HG03521 (cell line): Measurements from ENCODE around the gene GBGT1.
"Not testable (repeated sequence)": the region's sequence is repeated elsewhere in the genome, so short reads cannot be mapped to it uniquely, and the experiment has no call there.

Experiments used
- ATAC-seq: cut with Tn5 transposase; IDR thresholded peaks from one replicate; pipeline ENCODE4 v1.9.1; 2021; ENCODE audit warnings: mild to moderate bottlenecking, moderate library complexity; ENCODE audit not compliant: unreplicated experiment

GBGT1 gene

DNA sequence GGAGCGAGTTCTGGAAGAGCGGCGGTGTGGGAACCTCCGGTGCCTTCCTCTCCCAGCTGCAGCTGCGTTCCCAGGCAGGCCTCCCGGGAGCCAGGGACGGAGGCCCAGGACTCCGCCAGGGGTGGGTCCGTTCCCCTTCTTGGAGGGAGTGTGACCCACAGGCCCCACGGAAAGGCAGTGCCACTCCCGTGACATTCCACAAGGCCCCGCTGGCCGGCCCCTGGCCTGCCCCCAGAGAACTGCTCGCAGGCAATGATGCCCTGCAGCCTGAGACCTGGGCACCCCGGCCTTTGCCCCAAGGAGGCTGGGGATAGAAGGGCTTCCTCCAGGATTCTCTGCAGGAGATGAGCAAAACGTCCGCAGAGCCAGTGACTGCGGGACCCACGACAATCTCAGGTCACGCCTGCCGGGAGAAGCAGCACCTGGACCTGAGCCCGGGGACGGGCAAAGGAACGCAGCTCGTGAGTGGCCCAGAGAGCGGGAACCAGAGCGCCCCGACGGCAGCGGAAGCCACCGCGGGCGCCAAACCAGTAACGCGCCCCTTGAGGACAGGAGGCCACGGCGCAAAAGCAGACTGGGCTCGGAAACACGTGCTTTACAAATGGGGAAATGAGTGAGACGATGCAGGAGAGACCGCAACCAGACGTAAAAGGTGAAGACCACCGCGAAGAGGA, 36.1 kb upstream of the GBGT1 start:
- ATAC-seq: no peak

DNA sequence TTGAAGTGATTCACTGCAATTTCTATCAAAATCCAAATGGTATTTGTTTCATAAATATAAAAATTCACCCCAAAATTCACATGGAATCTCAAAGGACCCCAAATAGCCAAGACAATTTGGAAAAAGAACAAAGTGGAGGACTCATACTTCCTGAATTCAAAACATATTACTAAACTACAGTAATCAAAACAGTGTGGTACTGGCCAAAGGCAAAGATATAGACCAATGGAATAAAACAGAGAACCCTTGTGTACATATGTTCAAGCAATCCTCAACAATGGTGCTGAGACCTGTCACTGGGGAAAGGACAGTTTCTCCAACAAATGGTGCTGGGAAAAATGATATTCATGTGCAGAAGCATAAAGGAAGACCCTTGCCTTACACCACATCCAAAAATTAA, 31.3 kb upstream of the GBGT1 start:
- ATAC-seq: no peak

DNA sequence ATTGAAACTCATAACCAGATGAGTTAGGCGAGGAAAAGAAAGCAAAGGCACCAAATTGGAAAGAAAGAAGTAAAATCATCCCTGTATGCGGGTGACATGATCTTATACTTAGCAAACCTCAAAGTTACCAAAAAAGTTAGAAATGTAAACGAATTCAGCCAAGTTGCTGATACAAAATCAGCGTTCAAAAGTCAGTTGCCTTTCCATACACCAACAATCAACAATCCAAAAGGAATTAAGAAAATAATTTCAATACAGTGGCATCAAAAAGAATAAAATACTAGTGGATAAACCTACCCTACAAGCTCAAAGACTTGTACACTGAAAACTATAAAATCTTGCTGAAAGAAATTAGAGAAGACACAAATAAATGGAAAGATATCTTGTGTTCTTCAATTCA, 30.9 kb upstream of the GBGT1 start:
- no peak for ATAC-seq

DNA sequence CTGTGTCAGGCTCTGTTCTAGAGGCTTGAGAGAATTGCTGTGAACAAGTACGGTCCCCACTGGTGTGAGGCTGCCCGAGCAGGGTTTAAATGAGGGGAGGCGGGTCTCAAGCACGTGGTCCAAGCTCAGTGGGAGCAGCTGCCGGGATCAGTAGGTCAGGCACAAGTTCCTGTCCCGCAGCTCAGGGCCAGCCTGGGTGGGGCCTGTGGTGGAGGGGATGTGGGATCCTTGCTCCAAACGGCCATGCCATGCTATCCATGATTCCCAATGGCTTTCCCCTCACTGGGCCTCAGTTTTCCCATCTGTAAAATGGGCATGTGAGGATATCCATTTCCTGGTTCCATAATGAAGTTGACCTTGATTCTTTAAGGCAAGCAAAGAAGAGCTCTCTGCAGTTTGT, 28.3 kb upstream of the GBGT1 start:
- no peak for ATAC-seq

DNA sequence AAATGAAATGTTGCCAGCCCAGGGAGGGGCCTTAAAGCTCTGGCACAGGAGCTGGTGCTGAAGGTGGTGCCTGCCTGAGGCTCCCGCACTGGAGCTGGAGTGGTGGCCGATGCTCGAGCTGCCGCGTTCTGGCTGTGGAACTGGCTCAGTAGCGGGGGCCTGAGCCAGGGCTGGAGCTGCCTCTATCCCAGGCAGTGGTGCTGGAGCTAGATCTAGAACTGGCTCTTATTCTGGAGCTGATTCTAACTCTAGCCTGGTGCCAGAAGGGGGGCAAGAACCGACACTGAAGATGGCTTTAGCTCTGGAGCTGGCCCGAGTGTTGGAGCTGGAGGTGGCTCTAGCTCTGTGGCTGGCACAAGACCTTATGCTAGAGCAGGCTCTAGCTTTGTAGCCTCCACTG, 26.1 kb upstream of the GBGT1 start:
- no peak for ATAC-seq

DNA sequence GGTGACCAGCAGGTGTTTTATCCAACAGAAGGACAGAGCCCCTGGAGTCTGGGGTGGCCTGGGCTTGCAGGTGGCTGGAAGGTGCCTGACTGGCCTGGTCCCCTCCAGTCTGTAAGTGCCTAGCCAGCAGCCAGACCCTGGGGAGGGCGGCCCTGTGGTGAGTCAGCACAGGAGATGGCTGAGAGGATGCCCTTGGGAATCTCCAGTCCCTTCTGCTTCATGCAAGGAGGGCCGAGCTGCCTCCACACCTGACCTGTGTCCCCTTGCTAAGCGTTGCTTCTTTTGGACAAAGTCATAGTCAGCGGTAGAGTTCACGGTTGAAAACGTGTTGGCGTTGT, 25.1 kb upstream of the GBGT1 start:
- no peak for ATAC-seq

DNA sequence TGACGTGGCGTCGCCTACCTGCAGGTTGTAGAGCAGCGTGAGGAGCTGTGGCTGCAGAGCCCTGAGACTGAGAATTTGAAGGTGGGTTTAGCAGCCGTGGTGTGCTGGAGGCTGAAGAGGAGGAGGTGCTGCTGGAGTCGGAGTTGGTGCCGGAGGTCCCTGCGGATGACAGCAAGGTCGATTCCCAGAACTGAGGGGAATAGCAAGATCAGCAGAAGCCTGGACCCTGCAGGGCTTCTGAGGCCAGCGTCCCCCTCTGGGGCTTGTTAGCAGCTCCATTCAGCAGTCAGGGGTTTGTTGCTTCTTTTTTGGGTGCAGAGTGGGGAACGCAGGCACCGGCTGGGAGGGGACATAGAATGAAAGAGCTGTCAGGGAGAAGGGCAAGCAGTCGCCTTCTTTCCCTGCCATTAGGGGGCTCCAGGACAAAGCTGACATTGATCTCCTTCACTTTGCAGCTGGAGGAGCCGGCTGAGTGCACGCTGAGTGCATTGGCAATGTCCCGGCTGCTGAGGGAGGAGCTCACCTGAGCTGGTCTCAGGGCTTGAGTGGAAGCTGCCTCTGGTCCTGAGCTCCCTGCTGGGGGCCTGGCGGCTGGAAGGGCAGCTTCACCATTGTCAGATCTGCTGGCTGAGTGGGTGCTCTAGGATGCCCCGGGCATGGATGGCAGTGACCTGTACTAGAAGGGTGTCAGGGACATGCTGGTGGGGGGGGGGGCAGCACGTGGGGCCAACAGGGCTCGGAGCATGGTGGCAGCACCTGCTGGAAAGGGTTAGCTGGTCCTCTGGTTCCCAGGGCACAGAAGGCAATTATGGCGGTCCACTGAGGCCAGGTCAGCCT, 24.5 kb upstream of the GBGT1 start:
- no peak for ATAC-seq

DNA sequence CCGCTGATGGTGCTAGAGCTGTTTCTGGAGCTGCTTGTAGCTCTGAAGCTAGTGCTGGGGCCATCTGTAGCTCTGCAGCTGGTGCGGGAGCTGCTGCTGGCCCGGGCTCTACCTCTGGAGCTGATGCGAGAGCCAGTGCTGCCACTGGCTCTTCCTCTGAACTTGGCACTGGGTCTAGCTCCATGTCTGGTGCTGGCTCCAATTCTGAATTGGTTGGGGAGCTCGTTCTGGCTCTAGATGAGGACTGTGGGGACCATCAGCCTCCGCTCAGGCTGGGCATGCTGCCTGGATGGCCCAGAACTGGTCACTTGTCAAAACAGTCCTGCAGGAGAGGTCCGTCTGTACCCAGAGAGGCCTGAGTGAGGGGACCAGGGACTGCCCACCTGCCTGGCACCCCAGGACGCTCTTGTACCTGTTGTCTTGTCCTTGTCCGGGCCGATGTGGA, 23.9 kb upstream of the GBGT1 start:
- no peak for ATAC-seq

DNA sequence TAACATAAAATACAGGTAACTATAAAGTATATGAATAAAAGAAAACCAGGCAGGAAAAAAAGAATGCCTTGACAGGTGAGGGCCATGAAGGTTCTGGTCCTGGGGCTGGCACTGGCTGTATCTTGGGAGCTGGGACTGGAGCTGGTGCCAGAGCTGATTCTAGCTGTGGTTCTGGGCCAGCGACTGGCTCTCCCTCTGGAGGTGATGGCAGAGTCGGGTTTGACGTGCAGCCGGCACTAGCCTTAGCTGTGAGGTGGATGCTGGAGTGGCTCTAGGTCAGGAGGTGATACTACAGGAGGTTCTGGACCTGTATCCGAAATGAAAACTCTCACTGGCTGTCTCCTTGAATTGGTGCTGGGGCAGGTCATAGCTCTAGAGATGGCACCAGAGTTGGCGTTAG, 23.0 kb upstream of the GBGT1 start:
- ATAC-seq: no peak

DNA sequence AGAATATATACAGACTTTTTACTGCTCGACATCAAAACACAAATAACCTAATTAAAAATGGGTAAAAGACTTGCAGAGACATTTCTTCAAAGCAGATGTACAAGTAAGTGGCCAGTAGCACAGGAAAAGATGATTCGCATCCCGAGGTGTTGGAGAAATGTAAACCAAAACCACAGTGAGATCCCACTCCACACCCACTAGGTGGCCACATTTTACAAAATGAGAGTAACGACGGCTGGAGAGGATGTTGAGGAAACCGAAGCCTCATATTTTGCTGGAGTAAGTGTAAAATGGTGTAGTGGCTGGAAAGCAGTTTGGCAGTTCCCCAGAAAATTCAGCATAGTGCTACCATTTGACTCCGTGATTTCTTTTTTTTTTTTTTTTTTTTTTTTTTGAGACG, 21.3 kb upstream of the GBGT1 start:
- ATAC-seq: no peak

DNA sequence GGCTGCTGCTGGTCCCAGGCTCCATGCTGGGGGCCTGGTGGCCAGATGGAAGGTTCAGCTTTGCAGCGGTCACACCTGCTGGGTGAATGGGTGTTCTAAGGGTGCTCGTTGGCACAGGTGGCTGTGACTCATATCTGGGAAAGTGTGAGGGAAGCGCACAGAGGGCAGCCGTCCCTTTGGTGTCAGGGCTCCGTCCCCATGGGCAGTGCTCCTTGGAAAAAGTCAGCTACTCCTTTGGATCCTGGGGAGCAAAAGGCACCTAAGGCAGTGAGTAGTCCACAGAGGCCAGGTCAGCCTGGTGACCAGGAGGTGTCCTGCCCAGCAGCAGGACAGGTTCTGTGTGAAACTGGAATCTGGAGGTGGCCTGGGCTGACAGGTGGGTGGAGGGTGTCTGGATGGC, 18.4 kb upstream of the GBGT1 start:
- ATAC-seq: no peak

DNA sequence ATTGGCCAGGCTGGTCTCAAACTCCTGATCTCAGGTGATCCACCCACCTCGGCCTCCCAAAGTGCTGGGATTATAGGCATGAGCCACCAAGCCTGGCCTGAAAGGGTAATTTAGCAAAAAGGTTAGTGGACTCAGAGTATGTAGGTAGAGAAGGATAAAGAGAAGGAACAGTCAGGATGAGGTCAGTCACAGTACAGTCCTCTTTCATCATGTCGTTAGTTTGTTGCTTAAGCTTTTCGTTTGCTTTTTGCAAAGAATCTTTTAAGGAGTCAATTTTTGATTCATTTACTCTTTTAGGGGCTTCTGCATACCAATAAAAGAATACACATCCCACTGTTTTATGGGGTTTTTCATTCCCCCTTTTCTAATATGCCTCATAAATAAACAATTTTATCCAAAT, 17.8 kb upstream of the GBGT1 start:
- ATAC-seq: no peak

DNA sequence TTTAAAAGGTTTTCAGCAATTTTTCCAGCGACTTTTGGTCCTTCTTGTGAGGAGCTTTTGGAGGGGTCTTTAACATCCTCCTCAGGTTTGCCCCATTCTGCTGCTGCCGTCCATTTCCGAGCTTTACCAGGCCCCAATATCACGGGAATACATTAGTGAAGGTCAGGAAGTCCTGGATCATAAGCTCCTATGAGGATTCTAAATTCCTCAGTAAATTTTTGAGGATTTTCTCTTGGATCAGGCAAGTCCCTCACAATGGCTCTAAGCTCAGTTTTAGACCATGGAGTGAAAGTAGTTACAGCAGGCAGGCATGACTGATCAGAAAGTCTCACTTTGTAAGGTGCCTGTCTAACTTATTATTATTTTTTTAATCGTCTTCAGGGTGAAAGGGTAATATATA, 17.2 kb upstream of the GBGT1 start:
- ATAC-seq: no peak

DNA sequence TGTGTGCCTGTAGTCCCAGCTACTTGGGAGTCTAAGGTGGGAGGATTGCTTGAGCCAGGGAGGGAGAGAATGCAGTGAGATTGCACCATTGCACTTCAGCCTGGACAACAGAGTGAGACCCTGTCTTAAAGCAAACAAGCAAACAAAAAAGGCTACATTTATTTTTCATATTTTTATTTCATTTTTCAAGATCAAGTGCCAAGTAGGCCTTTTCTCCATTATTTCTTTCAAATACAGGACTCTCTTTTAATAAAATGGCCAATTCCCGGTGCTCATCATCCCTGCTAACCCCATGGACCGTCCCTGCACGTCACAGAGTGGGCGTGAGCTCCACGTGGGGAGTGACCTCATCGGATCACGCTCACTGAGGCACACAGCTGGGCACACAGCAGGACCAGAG, 9.3 kb upstream of the GBGT1 start:
- ATAC-seq: no peak

DNA sequence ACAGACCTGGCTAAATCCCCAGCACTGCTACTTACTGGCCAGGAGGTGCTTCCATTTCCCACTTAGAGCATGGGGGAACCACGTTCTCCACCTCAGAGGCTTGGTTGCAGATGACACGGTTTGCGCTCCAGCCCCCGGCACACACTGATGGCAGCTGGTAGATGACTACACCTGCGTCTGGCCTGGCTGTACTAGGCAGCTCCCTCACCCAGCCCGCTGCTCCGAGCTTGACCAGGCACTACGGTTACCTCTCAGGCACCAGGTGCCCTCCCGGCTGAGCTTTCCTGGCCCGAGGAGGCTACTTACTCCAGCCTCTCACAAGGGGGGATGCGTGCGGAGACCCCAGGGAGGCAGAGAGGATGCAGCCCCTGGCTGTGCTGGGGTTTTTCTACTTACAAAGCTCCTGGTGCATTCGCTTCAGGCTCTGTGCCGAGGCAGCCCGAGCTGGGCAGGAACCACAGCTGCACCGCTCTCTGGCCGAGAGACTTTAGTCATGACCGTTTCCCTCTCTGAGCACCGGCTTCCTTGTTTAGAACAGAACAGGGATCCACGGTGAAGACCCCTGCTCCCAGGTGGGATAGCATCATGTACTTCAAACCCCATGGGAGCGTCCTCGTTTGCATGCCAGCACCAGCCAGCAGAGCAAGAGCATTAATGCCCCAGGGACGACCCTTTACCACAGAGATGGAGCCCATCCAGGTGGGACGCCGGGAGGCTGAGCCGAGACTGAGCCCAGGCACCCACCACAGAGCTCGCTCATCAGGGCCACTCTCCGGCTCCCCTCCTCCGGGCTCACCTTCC, 7.6 kb upstream of the GBGT1 start:
- ATAC-seq: no peak

DNA sequence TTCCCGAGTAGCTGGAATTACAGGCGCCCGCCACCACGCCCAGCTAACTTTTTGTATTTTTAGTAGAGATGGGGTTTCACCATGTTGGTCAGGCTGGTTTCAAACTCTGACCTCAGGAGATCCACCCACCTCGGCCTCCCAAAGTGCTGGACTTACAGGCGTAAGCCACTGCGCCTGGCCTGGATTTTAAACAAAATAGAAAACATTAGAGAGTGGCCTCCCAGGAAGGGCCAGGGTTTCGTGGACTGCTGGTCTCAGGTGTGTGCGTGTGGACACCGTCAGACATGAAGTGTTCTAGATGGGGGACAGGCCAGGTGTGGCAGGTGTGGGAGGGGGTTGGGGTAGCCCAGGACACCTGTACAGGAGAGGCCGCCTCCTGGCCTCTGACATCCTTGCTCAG, 7.0 kb upstream of the GBGT1 start:
- no peak for ATAC-seq

DNA sequence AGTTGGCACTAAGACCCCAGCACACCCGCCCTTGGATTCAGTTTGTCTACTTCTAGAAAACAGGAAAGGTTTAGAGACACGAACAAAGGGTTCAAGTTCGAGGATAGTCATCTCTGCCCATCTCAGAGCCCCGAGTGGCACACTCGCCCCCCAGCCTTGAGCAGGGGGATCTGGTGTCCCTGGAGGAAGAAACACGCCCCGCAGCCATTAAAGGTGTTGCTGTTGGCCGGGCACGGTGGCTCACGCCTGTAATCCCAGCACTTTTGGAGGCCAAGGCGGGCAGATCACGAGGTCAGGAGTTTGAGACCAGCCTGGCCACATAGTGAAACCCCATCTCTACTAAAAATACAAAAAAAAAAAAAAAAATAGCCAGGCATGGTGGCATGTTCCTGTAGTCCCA, 6.0 kb upstream of the GBGT1 start:
- ATAC-seq: not testable (repeated sequence)

DNA sequence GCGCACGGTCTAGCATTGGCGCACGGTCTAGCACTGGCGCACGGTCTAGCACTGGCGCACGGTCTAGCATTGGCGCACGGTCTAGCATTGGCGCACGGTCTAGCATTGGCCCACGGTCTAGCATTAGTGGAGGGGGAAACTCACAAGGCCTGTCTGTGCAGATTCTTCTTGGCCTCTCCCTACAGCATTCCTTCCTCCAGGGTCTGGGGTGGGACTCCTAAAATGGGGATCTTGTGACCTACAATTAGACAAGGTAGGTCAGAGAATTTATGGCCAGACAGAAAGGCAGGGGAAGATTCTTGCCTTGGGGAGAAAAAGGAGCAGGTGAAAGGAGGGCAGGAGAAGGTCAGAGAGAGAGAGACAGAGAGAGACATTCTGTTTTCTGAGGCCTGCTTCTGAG, 5.4 kb upstream of the GBGT1 start:
- no peak for ATAC-seq

DNA sequence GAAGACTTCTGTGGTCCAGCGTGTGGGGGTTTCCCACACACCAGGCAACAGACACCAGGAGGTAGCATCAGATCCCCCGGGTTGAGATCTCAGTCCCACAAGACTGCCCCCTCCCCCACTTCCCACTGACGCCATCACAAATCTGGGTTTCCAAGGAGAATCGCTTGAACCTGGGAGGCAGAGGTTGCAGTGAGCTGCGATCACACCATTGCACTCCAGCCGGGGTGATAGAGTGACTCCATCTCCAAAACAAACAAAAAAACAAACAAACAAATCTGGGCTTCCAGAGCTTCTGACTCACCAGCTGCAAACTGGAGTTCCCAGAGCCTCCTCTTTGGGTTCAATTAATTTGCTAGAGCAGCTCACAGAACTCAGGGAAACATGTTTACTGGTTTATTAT, 4.7 kb upstream of the GBGT1 start:
- no peak for ATAC-seq

DNA sequence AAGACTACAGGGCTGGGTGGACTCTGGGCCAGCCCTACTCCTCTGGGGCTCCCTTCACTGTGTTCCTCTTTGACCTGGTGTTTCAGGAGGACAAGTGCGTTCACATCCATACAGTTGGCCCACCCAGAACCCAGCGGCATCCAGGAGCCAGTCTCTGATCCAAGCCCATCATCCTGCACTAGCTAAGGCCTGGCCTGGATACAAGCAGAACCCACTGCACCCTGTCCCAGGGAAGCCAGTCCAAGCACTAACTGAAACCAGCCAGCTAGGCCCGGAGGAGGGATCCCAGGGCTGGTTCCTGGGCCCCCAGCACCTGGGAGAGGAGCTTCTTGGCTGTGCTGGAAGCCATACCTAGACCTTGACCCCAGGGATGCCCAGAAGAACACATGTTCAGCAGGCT, 4.1 kb upstream of the GBGT1 start:
- no peak for ATAC-seq

DNA sequence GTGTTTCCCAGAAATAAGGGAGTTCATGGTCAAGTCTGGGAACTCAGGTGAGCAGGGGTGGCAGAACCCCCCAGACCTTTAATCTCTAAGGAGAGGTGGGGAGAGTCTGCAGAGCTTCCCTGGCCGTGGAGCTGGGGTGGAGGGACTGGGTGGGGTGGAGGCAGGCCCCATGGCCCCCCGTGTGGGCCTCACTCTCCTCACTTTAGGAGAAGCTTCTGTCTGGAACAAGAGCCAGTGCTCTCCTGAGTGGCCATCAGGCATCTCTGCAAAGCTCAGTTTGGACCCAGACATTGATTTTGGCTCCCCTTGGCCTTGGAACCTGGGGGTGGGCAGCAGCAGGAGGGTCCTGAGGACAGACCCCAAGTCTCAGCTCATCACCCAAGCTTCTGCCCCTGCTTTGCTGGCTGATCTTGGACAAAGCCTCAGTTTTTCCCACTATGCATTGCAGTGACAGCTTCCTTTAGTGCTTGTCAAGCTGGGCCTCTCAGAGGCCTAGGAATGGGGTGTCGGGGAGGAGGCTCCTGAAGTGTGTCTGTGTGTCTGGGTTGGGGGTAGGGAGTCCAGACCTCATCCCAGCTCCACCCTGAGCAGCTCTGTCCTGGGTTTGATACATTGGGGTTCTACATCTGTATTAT, 3.5 kb upstream of the GBGT1 start:
- ATAC-seq: no peak
